Liver (tissue), 9 donors: ENCODE results near the gene FBXO4. TPM values are rescaled to one million over a fixed set of nuclear protein-coding genes. Genes with fewer than 3 reads are reported as not detected.

Source experiments
- DNase-seq: peaks from one replicate; pipeline ENCODE4 v3.0.0-alpha.2; 2017; ENCODE audit warnings: low spot score
- H3K27ac ChIP-seq, 2 donors: one replicate each; pipeline ENCODE4 v1.7.0; 2013; ENCODE audit warnings: inconsistent platforms in 2 of 2, low read length in 2 of 2, control low read depth in 1 of 2, low read depth in 1 of 2, mild to moderate bottlenecking in 1 of 2
- H3K27me3 ChIP-seq, 4 donors: one replicate each; pipeline versions ENCODE4 v1.6.1 to v1.7.0; 2013; ENCODE audit warnings: low read length in 3 of 4, inconsistent platforms in 1 of 4, mild to moderate bottlenecking in 1 of 4, moderate library complexity in 1 of 4; ENCODE audit not compliant: control insufficient read depth in 4 of 4, insufficient read depth in 4 of 4
- H3K36me3 ChIP-seq, 4 donors: one replicate each; pipeline versions ENCODE4 v1.6.1 to v1.7.0; 2013; ENCODE audit warnings: low read length in 3 of 4, mild to moderate bottlenecking in 3 of 4, low read depth in 1 of 4, moderate library complexity in 1 of 4; ENCODE audit not compliant: control insufficient read depth in 4 of 4, insufficient read depth in 3 of 4
- H3K4me1 ChIP-seq, 4 donors: one replicate each; pipeline versions ENCODE4 v1.6.1 to v1.7.0; 2013; ENCODE audit warnings: low read length in 3 of 4, mild to moderate bottlenecking in 3 of 4, moderate library complexity in 1 of 4; ENCODE audit not compliant: control insufficient read depth in 4 of 4, insufficient read depth in 4 of 4
- H3K4me3 ChIP-seq, 3 donors: one replicate each; pipeline versions ENCODE4 v1.6.1 to v1.7.0; 2013; ENCODE audit warnings: low read length in 3 of 3, control low read depth in 1 of 3, low read depth in 1 of 3, mild to moderate bottlenecking in 1 of 3
- H3K9ac ChIP-seq, 2 donors: one replicate each; pipeline ENCODE4 v1.7.0; 2013; ENCODE audit warnings: low read length in 2 of 2, mild to moderate bottlenecking in 2 of 2, moderate library complexity in 2 of 2, control low read depth in 1 of 2, low read depth in 1 of 2
- H3K9me3 ChIP-seq, 4 donors: one replicate each; pipeline versions ENCODE4 v1.6.1 to v1.7.0; 2013; ENCODE audit warnings: low read length in 3 of 4; ENCODE audit not compliant: control insufficient read depth in 4 of 4
- EGR1 ChIP-seq, 2 donors: IDR thresholded peaks; 2 replicates each; pipeline ENCODE4 v1.6.1; 2016 to 2018; ENCODE audit warnings: antibody characterized with exemption in 2 of 2, low read depth in 2 of 2
- FOXA2 ChIP-seq: IDR thresholded peaks from 2 replicates; pipeline ENCODE4 v1.6.1; 2016; ENCODE audit warnings: antibody characterized with exemption
- GABPA ChIP-seq, 2 donors: IDR thresholded peaks in 1 of 2; conservative IDR thresholded peaks in 1 of 2; 2 replicates each; pipeline ENCODE4 v1.6.1; 2016; ENCODE audit warnings: antibody characterized with exemption in 2 of 2, mild to moderate bottlenecking in 1 of 2, moderate library complexity in 1 of 2
- HNF4A ChIP-seq, 2 donors: conservative IDR thresholded peaks; 2 replicates each; pipeline ENCODE4 v1.6.1; 2016; ENCODE audit warnings: antibody characterized with exemption in 2 of 2, mild to moderate bottlenecking in 2 of 2
- HNF4G ChIP-seq: IDR thresholded peaks from 2 replicates; pipeline ENCODE4 v1.6.1; 2016; ENCODE audit warnings: antibody characterized with exemption
- RXRA ChIP-seq, 2 donors: IDR thresholded peaks; 2 replicates each; pipeline ENCODE4 v1.6.1; 2017 to 2018; ENCODE audit warnings: antibody characterized with exemption in 2 of 2, mild to moderate bottlenecking in 1 of 2
- SP1 ChIP-seq: IDR thresholded peaks from 2 replicates; pipeline ENCODE4 v1.6.1; 2018; ENCODE audit warnings: antibody characterized with exemption, mild to moderate bottlenecking
- YY1 ChIP-seq: IDR thresholded peaks from 2 replicates; pipeline ENCODE4 v1.6.1; 2016; ENCODE audit warnings: antibody characterized with exemption, mild to moderate bottlenecking
- WGBS: extraction: QIAGEN DNeasy Blood & Tissue Kit; methylation state at CpG from one replicate; pipeline ENCODE4 v1.1.7; 2013; 5-methylcytosine and 5-hydroxymethylcytosine counted together
- polyA plus RNA-seq, 2 donors: library from polyadenylated mRNA; stranded (reverse) in 1 of 2; unstranded in 1 of 2; fragments of 200-250 nt in 1 of 2; fragments of >200 nt in 1 of 2; fragmentation: Nextera tagmentation in 1 of 2; extraction: Ambion mirVana in 1 of 2; gene quantifications; one replicate each; pipeline versions ENCODE4 v1.2.1 to v1.2.3, GENCODE V29; 2013 to 2015
- total RNA-seq, 2 donors: library from RNA; depleted of rRNA; stranded (reverse); fragments of >200 nt; gene quantifications; one replicate each; pipeline ENCODE4 v1.2.3, GENCODE V29; 2014
- TF ChIP-seq, protein P1 (sequence below): IDR thresholded peaks from 2 replicates; pipeline ENCODE4 v1.6.1; 2016; ENCODE audit warnings: antibody characterized with exemption, mild to moderate bottlenecking
- TF ChIP-seq, protein P2 (sequence below): IDR thresholded peaks from 2 replicates; pipeline ENCODE4 v1.6.1; 2016; ENCODE audit warnings: antibody characterized with exemption
- TF ChIP-seq, protein P3 (sequence below): IDR thresholded peaks from 2 replicates; pipeline ENCODE4 v1.6.1; 2016; ENCODE audit warnings: antibody characterized with exemption
- TF ChIP-seq, protein P4 (sequence below): IDR thresholded peaks from 2 replicates; pipeline ENCODE4 v1.6.1; 2016; ENCODE audit warnings: antibody characterized with exemption
- donor health status: healthy.
- donor health status: healthy.
- donor health status: healthy.
- donor health status: healthy.
- donor health status: healthy.

The FBXO4 gene
- total and polyA plus RNA-seq, 4 donors = 5.6 to 8.8 (median 7.2) TPM

DNA sequence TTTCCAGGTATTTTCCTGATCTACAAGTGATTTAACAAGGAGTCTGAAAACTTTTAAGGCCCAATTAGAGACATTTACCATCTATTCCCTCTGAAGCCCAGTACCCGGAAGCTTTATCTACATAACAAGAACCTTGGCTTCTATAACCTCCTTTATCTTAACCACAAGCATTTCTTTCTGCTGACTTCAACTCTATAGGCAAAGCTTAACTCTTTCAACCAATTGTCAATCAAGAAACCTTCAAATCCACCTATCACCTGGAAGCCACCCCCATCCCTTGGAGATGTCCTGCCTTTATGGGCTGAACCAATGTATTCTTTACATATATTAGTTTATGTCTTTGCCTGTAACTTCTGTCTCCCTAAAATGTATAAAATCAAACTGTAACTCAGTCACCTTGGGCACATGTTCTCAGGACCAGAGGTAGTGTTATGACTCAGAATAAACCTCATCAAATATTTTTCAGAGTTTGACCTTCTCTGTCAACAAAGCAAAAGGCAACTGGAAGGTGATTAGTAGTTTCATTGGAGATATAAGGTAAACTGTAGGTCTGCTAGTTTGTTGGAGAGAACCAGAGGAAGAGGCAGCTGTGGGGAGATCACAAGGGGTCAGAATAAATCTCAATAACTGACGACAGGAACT, 33.9 kb upstream of the FBXO4 start:
- WGBS = 73% methylated on average over 2 of the region's 2 CpGs
- Histone ChIP-seq H3K27ac (no peak overlapping the region), H3K9ac (no peak overlapping the region), H3K27me3 (peaks cover 0 to 2% (median 0%) of the 10 kb centered on the region in 4 donors), H3K4me1 (no peaks in the 10 kb centered on the region), H3K9me3 (no peaks in the 10 kb centered on the region), H3K4me3 (no peak overlapping the region), H3K36me3 (no peaks in the 10 kb centered on the region)
- DNase-seq = no peak
- TF ChIP-seq, protein P1, sequence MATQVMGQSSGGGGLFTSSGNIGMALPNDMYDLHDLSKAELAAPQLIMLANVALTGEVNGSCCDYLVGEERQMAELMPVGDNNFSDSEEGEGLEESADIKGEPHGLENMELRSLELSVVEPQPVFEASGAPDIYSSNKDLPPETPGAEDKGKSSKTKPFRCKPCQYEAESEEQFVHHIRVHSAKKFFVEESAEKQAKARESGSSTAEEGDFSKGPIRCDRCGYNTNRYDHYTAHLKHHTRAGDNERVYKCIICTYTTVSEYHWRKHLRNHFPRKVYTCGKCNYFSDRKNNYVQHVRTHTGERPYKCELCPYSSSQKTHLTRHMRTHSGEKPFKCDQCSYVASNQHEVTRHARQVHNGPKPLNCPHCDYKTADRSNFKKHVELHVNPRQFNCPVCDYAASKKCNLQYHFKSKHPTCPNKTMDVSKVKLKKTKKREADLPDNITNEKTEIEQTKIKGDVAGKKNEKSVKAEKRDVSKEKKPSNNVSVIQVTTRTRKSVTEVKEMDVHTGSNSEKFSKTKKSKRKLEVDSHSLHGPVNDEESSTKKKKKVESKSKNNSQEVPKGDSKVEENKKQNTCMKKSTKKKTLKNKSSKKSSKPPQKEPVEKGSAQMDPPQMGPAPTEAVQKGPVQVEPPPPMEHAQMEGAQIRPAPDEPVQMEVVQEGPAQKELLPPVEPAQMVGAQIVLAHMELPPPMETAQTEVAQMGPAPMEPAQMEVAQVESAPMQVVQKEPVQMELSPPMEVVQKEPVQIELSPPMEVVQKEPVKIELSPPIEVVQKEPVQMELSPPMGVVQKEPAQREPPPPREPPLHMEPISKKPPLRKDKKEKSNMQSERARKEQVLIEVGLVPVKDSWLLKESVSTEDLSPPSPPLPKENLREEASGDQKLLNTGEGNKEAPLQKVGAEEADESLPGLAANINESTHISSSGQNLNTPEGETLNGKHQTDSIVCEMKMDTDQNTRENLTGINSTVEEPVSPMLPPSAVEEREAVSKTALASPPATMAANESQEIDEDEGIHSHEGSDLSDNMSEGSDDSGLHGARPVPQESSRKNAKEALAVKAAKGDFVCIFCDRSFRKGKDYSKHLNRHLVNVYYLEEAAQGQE = no peak
- TF ChIP-seq SP1 (no peak), HNF4A (conservative IDR thresholded peaks at IDR 0.05) (no peak), YY1 (no peak), HNF4G (no peak), GABPA (IDR thresholded peaks at IDR 0.05 in 1 of 2, conservative IDR thresholded peaks at IDR 0.05 in 1 of 2) (no peak), RXRA (IDR thresholded peaks at IDR 0.05) (no peak)
- TF ChIP-seq, protein P2, sequence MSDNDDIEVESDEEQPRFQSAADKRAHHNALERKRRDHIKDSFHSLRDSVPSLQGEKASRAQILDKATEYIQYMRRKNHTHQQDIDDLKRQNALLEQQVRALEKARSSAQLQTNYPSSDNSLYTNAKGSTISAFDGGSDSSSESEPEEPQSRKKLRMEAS = no peak
- TF ChIP-seq, protein P3, sequence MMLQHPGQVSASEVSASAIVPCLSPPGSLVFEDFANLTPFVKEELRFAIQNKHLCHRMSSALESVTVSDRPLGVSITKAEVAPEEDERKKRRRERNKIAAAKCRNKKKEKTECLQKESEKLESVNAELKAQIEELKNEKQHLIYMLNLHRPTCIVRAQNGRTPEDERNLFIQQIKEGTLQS = no peak
- TF ChIP-seq, protein P4, sequence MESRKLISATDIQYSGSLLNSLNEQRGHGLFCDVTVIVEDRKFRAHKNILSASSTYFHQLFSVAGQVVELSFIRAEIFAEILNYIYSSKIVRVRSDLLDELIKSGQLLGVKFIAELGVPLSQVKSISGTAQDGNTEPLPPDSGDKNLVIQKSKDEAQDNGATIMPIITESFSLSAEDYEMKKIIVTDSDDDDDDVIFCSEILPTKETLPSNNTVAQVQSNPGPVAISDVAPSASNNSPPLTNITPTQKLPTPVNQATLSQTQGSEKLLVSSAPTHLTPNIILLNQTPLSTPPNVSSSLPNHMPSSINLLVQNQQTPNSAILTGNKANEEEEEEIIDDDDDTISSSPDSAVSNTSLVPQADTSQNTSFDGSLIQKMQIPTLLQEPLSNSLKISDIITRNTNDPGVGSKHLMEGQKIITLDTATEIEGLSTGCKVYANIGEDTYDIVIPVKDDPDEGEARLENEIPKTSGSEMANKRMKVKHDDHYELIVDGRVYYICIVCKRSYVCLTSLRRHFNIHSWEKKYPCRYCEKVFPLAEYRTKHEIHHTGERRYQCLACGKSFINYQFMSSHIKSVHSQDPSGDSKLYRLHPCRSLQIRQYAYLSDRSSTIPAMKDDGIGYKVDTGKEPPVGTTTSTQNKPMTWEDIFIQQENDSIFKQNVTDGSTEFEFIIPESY = no peak

DNA sequence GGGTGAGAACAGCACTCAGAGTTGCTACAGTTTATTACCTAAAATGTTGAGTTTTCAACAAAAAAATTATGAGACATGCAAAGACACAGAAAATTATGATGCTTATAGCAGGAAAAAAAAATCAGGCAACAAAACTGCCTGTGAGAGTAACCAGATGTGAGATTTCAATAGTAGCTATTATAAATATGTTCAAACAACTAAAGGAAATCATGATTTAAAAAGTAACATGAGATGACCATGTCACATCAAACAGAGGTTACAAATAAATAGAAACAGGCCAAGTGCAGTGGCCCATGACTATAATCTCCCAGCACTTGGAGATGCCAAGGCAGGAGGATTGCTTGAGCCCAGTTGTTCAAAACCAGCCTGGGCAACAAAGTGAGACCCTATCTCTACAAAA, 33.0 kb upstream of the FBXO4 start:
- H3K9me3 ChIP-seq = no peaks in the 10 kb centered on the region
- H3K9ac ChIP-seq = no peak overlapping the region
- no peak for DNase-seq
- no peak overlapping the region for H3K4me3 ChIP-seq
- H3K4me1 ChIP-seq = no peaks in the 10 kb centered on the region
- H3K27ac ChIP-seq = no peak overlapping the region
- H3K36me3 ChIP-seq = no peaks in the 10 kb centered on the region
- peaks cover 0 to 5% (median 0%) of the 10 kb centered on the region in 4 donors for H3K27me3 ChIP-seq
- TF ChIP-seq GABPA (IDR thresholded peaks at IDR 0.05 in 1 of 2, conservative IDR thresholded peaks at IDR 0.05 in 1 of 2) = no peak
- TF ChIP-seq, protein P3 = no peak
- TF ChIP-seq SP1 = no peak
- no peak for TF ChIP-seq EGR1 (IDR thresholded peaks at IDR 0.05; ENCODE audit: low read depth in 2 of 2)
- TF ChIP-seq, protein P2 = no peak
- TF ChIP-seq FOXA2 = no peak
- no peak for TF ChIP-seq YY1
- TF ChIP-seq HNF4A (conservative IDR thresholded peaks at IDR 0.05) = no peak
